DND-41 (cell line): Measurements from ENCODE around the gene SETX.
A peak's percentile ranks its signal among the peaks of the same experiment; 100 is the strongest.

Source experiments
- ATAC-seq: fragments of 200-7000 bp; cut with Tn5 transposase; 3 replicates; pipeline ENCODE4 v1.9.1; 2021; ENCODE audit warnings: low read depth; ENCODE audit not compliant: insufficient read depth
- DNase-seq: peaks from one replicate; pipeline ENCODE4 v3.0.0-alpha.2; 2020
- H2AFZ ChIP-seq: 2 replicates; pipeline ENCODE4 v1.6.0; 2012; ENCODE audit warnings: low read depth, low read length
- H3K27ac ChIP-seq: 2 replicates; pipeline ENCODE4 v1.5.1; 2012; ENCODE audit warnings: low read length, inconsistent platforms
- H3K27me3 ChIP-seq: fragments of 200-600 bp; sonication (generic); 2 replicates; pipeline ENCODE4 v1.6.0; 2012; ENCODE audit warnings: low read length, mild to moderate bottlenecking, inconsistent platforms; ENCODE audit not compliant: insufficient read depth, poor library complexity
- H3K36me3 ChIP-seq: 2 replicates; pipeline ENCODE4 v1.5.1; 2012; ENCODE audit warnings: low read length, inconsistent platforms; ENCODE audit not compliant: insufficient read depth
- H3K4me1 ChIP-seq: 2 replicates; pipeline ENCODE4 v1.5.1; 2012; ENCODE audit warnings: mild to moderate bottlenecking, low read length; ENCODE audit not compliant: insufficient read depth
- H3K4me2 ChIP-seq: 2 replicates; pipeline ENCODE4 v1.6.0; 2012; ENCODE audit warnings: mild to moderate bottlenecking, moderate library complexity, low read length, inconsistent platforms; ENCODE audit not compliant: insufficient read depth
- H3K4me3 ChIP-seq, 2 experiments: fragments of 200-600 bp in 1 of 2; shearing (Covaris generic) in 1 of 2; 2 replicates each; pipeline ENCODE4 v1.5.1; 2012 to 2016; ENCODE audit warnings: inconsistent platforms in 2 of 2, low read length in 2 of 2, mild to moderate bottlenecking in 2 of 2, low read depth in 1 of 2, moderate library complexity in 1 of 2
- H3K79me2 ChIP-seq: 2 replicates; pipeline ENCODE4 v1.6.0; 2012; ENCODE audit warnings: low read length, inconsistent platforms; ENCODE audit not compliant: insufficient read depth
- H3K9ac ChIP-seq: 2 replicates; pipeline ENCODE4 v1.6.0; 2012; ENCODE audit warnings: low read depth, mild to moderate bottlenecking, inconsistent platforms, low read length, moderate library complexity
- H3K9me3 ChIP-seq: 2 replicates; pipeline ENCODE4 v1.5.1; 2012; ENCODE audit warnings: low read length, moderate library complexity, mild to moderate bottlenecking, inconsistent platforms; ENCODE audit not compliant: insufficient read depth, severe bottlenecking
- H4K20me1 ChIP-seq: 2 replicates; pipeline ENCODE4 v1.6.0; 2012; ENCODE audit warnings: low read length; ENCODE audit not compliant: insufficient read depth
- EZH2 ChIP-seq: IDR thresholded peaks from 3 replicates; pipeline ENCODE4 v1.6.1; 2012; ENCODE audit warnings: borderline replicate concordance, low read depth, mild to moderate bottlenecking, moderate library complexity, low read length, inconsistent platforms; ENCODE audit not compliant: severe bottlenecking
- TF ChIP-seq, protein P1 (sequence below): IDR thresholded peaks from 2 replicates; pipeline ENCODE4 v1.5.1; 2012; ENCODE audit warnings: borderline replicate concordance, low read length, moderate library complexity, mild to moderate bottlenecking; ENCODE audit not compliant: poor library complexity, severe bottlenecking; ENCODE audit errors: extremely low read depth

The SETX gene

GRCh38 chr9:132244582-132245455 is 110.0 kb downstream of the SETX start:
- Histone ChIP-seq H3K4me2 (no peak overlapping the region), H3K27ac (no peak overlapping the region)

GRCh38 chr9:132243156-132244074 is 111.4 kb downstream of the SETX start:
- peak overlapping the region; percentile 99; the same call in 1 of the 2 replicates for H3K4me2 ChIP-seq
- peaks cover 25% of the 10 kb centered on the region for H3K27me3 ChIP-seq
- no peak overlapping the region for H3K27ac ChIP-seq
- peak overlapping the region in 1 of 2 experiments; percentile 67; a peak in 1 of 4 replicates for H3K4me3 ChIP-seq
- H3K9me3 ChIP-seq, result no peaks in the 10 kb centered on the region
- no peak overlapping the region for H2AFZ ChIP-seq
- H3K9ac ChIP-seq, result no peak overlapping the region
- H4K20me1 ChIP-seq, result peaks cover 10% of the 10 kb centered on the region; the same call in 1 of the 2 replicates
- ATAC-seq (no peak), DNase-seq (no peak)
- H3K4me1 ChIP-seq, result peaks cover 24% of the 10 kb centered on the region
- TF ChIP-seq EZH2, result no peak
- TF ChIP-seq, protein P1, sequence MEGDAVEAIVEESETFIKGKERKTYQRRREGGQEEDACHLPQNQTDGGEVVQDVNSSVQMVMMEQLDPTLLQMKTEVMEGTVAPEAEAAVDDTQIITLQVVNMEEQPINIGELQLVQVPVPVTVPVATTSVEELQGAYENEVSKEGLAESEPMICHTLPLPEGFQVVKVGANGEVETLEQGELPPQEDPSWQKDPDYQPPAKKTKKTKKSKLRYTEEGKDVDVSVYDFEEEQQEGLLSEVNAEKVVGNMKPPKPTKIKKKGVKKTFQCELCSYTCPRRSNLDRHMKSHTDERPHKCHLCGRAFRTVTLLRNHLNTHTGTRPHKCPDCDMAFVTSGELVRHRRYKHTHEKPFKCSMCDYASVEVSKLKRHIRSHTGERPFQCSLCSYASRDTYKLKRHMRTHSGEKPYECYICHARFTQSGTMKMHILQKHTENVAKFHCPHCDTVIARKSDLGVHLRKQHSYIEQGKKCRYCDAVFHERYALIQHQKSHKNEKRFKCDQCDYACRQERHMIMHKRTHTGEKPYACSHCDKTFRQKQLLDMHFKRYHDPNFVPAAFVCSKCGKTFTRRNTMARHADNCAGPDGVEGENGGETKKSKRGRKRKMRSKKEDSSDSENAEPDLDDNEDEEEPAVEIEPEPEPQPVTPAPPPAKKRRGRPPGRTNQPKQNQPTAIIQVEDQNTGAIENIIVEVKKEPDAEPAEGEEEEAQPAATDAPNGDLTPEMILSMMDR, result no peak
- no peaks in the 10 kb centered on the region for H3K36me3 ChIP-seq
- no peaks in the 10 kb centered on the region for H3K79me2 ChIP-seq

More at GRCh38 chr9:132244582-132245455, 110.0 kb downstream of the SETX start:
- H2AFZ ChIP-seq, result no peak overlapping the region
- TF ChIP-seq, protein P1, result no peak
- no peak for TF ChIP-seq EZH2
- H3K27me3 ChIP-seq, result peaks cover 25% of the 10 kb centered on the region
- no peak for ATAC-seq
- H3K79me2 ChIP-seq, result no peaks in the 10 kb centered on the region
- peaks cover 8% of the 10 kb centered on the region; the same call in 1 of the 2 replicates for H4K20me1 ChIP-seq
- no peak overlapping the region for H3K4me3 ChIP-seq
- H3K9me3 ChIP-seq, result no peaks in the 10 kb centered on the region
- H3K4me1 ChIP-seq, result peaks cover 24% of the 10 kb centered on the region
- no peak for DNase-seq
- H3K36me3 ChIP-seq, result no peaks in the 10 kb centered on the region
- no peak overlapping the region for H3K9ac ChIP-seq

DNA sequence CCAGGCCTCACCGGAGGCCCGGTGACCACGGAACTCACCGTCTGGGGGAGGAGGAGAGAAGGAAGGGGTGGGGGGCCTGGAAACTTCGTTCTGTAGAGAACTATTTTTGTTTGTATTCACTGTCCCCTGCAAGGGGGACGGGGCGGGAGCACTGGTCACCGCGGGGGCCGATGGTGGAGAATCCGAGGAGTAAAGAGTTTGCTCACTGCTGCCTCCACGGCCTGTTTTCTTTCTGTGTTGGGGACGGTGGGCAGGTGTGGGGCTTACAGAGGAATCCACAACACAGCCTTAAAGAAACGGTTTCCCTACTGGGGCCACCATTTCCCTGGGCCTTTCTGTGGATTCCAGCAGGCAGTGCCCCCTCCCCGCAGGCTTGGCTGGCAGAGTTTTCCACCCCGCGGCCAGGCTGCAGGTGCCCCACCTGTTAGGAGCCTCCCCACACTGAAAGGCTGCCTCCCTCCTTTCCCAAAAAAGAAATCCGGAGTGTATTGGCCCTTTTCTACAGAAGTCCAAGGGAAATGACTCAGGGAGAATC is 112.1 kb downstream of the SETX start:
- H3K4me1 ChIP-seq, result peaks cover 24% of the 10 kb centered on the region
- H3K79me2 ChIP-seq, result no peaks in the 10 kb centered on the region
- H3K9me3 ChIP-seq, result no peaks in the 10 kb centered on the region
- peak overlapping the region; percentile 52; the same call in 1 of the 2 replicates for H2AFZ ChIP-seq
- H3K9ac ChIP-seq, result peak overlapping the region; percentile 54
- H4K20me1 ChIP-seq, result peaks cover 10% of the 10 kb centered on the region; the same call in 1 of the 2 replicates
- TF ChIP-seq EZH2, result no peak
- TF ChIP-seq, protein P1, result no peak
- H3K27me3 ChIP-seq, result peaks cover 25% of the 10 kb centered on the region
- peak overlapping the region; percentile 99 for H3K4me2 ChIP-seq
- no peak for DNase-seq
- no peaks in the 10 kb centered on the region for H3K36me3 ChIP-seq
- peak overlapping the region; percentile 33 to 67; a peak in 3 of 4 replicates for H3K4me3 ChIP-seq
- no peak overlapping the region for H3K27ac ChIP-seq
- ATAC-seq, result no peak
